Erythroblast (primary cell): ENCODE data around the gene GAPT.

Source experiments
- GATA1 ChIP-seq: IDR thresholded peaks from 2 replicates; pipeline ENCODE4 v1.6.1; 2011; ENCODE audit warnings: low read depth, mild to moderate bottlenecking, control low read depth, low read length, moderate library complexity
- POLR2A ChIP-seq: IDR thresholded peaks from 2 replicates; pipeline ENCODE4 v1.6.1; 2011; ENCODE audit warnings: mild to moderate bottlenecking, low read length

- TF ChIP-seq POLR2A (no peak), GATA1 (no peak)
Measured at GRCh38 chr5:58544195-58544594, 53.0 kb downstream of the GAPT start.
